Measurements from ENCODE around the gene GAS2L1.

Gene GAS2L1

DNA sequence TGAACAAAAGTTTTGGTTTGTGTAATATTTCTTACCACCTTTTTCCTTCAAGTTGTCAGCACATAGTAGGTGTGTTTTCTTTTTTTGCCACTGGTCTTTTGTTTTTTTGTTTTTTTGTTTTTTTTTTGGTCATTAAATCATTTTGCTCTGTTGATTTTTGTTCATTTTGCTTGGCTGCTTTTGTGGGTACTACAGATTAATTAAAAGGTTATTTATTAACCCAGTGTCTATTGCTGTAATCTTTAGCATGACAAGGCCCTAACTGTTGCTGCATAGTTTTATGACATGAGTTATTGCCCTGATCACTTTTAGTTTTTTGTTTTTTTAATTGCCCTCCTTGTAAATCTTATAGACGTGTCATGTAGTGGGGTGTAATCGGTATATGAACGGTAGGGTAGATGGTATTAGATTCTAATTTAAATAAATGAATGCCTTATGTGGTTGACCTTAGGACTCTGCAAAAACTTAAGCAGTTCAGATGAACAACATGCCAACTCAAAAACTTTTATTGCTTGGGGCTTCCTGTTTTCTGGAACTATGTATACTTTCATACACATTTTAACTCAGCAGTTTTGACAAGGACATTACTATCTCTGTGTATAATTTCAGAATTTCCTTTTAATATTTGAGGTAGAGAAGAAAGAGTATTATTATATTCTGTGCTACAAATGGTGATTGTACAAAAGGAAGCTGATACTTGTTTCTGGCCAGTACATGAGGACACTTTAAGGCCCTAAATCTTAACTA, 30.5 kb upstream of the GAS2L1 start:
- DNase-seq (ENCODE audit: low read depth in 2 of 2), result no peak

DNA sequence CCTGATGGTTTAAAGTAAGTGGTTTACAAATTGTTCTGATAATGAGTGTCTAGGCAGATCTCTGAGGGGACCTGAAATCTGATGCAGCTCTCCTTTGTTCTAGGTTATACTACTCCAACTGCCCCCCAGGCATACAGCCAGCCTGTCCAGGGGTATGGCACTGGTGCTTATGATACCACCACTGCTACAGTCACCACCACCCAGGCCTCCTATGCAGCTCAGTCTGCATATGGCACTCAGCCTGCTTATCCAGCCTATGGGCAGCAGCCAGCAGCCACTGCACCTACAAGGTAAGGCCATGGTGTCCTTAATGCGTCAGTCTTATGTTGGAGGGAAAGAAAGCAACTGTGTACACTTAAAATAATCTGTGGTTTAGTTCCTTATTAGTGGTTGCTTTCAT, 28.5 kb upstream of the GAS2L1 start:
- DNase-seq (ENCODE audit: low read depth in 2 of 2), result no peak

DNA sequence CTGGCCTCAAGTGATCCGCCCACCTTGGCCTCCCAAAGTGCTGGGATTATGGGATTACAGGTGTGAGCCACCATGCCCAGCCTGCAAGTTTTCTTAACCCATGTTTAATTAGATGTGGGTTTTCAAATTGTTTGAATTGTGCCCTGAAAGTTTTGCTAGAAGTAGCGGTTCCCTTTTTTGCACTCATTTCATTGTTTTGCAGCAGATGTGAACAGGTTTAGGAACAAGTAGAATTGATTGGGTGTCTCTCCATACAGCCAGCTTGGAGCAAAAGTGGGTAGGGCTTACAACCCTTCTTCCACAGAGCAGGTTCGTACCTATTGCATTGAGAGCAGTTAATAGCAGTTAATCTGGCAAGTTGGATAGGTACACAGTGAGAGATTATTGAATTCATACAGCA, 22.3 kb upstream of the GAS2L1 start:
- no peak for DNase-seq (ENCODE audit: low read depth in 2 of 2)

DNA sequence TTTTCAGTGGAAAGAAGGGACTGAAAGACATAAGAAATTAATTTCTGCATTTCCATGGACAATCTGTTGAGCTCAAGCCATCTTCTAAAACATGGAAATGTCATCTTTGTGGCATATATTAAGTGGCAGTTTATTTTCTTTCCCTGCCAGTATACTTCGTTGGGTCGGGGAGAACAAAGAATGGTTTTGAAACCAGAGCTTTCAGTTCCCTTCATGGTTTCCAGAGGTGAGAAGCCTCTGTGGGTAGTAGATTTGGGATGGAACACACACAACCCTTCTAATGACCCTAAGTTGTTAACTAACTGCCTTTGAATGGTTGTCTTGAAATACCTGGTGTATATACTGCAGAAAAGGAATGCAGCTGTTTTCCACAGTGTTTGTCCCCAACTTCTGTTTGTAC, 17.6 kb upstream of the GAS2L1 start:
- DNase-seq (ENCODE audit: low read depth in 2 of 2), result no peak

DNA sequence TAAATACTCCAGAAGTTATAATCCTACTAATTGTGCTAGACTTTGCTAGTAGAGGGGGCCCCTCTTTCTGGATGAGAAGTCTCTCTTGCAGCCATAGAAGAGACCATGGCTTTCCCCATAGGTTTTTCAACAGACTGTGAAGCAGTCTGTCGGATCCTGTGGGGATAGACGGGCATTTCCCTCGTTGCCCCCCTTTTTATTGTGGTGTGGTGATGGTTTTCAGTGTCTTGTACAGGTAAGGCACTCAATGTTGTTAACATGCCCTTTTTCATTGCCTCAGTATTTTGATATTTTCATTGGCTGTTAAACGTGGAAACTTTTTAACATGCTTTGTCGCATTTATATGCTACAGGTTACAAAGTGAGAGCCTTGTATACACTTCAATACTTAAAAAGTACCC, 16.4 kb upstream of the GAS2L1 start:
- DNase-seq (ENCODE audit: low read depth in 2 of 2), result no peak

DNA sequence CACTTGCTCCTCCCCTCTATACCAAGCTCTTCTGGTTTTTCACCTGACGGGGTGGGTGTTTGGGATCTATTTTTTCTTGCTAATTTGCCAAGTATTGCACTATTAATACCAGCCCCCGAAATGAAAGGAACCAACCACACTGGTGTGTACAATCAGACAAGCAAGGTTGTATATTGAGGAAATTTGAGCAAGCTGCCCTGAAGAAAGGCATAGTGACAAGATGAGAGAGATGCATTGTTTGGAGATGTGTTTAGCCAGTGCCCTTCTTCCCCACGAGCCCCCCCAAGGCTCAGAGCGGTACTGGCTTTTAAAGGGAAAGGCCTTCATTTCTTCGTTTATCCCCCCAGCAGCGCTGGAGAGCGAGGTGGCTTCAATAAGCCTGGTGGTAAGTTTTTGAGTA, 15.2 kb upstream of the GAS2L1 start:
- DNase-seq (ENCODE audit: low read depth in 2 of 2), result no peak

DNA sequence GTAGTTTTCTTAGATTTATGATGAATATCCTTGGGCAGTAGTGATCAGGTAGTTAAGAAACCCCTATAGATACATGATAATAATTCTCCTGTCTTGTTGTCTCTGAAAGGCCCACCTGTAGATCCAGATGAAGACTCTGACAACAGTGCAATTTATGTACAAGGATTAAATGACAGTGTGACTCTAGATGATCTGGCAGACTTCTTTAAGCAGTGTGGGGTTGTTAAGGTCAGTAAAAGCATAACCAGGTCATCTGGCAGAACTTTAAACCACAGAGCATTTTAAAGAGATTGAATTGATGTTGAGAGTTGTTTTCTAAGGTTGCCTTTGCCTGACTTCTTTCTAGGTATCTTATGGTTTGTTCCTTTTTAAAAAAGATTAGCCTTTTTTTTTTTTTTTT, 14.1 kb upstream of the GAS2L1 start:
- no peak for DNase-seq (ENCODE audit: low read depth in 2 of 2)

DNA sequence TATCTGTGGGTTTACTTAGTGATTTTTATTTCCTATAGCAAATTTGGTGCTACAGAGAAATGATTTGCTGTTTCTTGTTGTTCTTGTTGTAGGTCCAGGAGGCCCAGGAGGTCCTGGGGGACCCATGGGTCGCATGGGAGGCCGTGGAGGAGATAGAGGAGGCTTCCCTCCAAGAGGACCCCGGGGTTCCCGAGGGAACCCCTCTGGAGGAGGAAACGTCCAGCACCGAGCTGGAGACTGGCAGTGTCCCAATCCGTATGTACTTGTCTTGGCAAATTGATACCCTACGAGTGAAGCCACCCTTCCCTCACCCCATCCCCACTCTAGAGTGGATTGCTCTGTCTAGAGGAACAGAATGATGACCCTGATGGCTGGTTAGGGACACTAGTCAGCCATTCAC, 7.8 kb upstream of the GAS2L1 start:
- DNase-seq (ENCODE audit: low read depth in 2 of 2), result no peak

DNA sequence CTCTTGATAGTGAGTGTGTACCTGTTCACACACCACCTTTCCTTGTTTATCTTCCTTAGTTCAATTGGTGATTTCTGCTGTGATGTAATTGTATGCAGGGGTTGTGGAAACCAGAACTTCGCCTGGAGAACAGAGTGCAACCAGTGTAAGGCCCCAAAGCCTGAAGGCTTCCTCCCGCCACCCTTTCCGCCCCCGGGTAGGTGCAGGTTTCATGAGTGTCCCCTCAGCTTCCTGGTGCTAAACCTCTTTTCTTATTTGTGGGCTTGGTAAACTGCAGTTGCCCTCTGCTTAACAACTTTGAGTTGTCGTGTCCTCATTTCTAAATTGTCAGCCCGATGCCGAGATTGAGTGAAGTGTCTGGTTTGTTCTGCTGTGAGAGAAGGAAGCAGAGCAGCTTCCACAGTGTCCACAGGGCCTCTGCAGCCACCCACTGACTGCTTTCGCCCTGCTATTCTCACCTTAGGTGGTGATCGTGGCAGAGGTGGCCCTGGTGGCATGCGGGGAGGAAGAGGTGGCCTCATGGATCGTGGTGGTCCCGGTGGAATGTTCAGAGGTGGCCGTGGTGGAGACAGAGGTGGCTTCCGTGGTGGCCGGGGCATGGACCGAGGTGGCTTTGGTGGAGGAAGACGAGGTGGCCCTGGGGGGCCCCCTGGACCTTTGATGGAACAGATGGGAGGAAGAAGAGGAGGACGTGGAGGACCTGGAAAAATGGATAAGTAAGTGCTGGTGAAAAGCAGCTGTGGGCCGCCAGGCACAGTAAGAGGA, 7.1 kb upstream of the GAS2L1 start:
- no peak for DNase-seq (ENCODE audit: low read depth in 2 of 2)

DNA sequence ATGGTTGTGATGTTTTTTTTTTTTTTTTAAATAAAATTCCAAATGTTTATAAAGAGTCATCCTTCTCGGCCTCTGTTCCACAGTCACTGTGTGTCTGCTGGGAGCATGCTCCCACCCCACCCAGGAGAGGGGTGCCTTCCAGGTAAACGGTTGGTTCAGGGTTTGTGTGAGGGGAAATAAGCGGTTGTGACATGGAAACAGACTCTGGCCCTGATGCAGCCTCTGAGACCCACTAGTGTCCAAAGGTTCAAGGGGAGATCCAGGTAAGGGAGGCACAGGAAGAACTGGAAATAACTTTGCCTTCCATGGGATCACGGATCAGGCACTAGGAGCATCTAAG, 6.0 kb upstream of the GAS2L1 start:
- no peak for DNase-seq (ENCODE audit: low read depth in 2 of 2)

DNA sequence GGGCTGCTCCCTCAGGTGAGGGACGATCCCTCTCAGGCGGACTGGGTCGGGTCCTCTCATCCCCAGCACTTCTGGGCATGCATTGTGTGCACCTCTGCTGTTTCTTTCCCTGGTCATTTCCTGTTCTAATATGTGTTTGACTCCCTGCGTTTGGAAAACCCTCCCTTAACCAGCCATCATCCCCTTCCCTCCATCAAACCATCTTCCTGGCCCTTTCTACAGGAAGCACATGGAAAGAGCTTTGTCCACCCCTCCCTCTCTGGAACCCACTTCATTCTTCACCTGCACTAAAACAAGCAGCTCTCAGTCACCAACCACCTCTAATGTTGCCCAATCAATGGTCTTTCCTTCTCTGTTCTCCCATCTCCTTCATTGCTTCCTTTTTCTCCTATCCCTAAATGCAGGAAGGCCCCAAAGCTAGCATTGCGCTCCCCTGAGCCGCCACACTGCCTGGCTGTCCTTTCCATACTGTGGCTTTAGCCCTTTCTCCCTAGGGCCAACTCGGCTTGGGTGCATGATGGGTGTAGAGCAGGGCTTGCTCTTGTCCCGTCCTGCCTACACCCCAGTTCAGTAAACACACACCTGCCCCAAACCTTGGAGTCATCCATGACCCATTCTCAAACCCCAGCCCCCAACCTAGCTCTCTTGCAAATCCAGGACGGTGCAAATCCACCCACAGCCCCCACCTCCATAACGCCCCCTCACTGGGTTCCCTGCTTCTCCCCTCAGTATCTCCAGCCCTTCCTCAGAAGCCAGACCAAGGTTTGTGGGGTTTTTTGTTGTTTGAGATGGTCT, 5.4 kb upstream of the GAS2L1 start:
- DNase-seq (ENCODE audit: low read depth in 2 of 2), result no peak

DNA sequence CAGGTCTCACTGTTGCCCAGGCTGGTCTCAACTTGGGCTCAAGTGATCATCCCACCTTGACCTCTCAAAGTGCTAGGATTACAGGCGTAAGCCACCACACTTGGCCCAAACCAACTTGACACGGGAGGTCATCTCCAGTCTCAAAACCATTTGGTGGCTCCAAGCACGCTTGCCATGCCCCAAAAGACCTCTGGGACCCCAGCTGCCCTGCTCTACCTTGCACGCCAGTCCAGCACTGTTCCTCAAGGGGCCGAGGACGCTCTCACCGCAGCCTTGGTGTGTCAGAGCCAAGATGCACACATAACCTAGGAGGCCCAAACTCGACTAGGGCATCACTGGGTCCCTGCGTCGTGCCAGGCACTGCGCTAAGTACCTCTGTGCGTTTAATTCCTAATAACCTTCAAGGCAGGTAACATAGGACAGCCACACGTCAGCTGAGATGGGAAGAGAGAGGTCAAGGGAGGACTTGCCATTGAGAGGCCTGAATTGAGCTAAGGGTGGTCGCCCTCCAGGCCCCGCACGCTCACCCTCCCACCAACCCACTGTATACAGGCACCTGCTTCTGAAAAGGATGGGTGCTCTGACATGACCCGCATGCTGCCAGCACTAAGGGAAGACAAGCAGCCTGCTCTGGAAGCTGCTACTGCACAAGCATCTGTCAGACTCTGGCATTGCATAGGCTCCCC, 4.6 kb upstream of the GAS2L1 start:
- DNase-seq (ENCODE audit: low read depth in 2 of 2), result no peak

DNA sequence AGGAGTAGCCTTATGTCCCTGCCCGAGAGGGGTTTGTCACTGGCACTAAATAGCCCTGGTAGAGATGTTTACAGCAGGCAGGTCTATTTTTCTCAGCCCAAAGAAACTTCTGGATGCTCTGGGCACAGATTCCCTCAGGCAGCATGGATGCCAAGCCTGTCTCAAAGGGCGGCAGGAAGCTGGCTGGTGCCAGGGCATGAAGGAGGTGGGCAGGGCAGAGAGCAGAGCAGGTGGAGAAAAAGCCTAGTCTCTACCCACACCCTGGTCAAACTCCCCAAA, 4.1 kb upstream of the GAS2L1 start:
- DNase-seq (ENCODE audit: low read depth in 2 of 2), result no peak

DNA sequence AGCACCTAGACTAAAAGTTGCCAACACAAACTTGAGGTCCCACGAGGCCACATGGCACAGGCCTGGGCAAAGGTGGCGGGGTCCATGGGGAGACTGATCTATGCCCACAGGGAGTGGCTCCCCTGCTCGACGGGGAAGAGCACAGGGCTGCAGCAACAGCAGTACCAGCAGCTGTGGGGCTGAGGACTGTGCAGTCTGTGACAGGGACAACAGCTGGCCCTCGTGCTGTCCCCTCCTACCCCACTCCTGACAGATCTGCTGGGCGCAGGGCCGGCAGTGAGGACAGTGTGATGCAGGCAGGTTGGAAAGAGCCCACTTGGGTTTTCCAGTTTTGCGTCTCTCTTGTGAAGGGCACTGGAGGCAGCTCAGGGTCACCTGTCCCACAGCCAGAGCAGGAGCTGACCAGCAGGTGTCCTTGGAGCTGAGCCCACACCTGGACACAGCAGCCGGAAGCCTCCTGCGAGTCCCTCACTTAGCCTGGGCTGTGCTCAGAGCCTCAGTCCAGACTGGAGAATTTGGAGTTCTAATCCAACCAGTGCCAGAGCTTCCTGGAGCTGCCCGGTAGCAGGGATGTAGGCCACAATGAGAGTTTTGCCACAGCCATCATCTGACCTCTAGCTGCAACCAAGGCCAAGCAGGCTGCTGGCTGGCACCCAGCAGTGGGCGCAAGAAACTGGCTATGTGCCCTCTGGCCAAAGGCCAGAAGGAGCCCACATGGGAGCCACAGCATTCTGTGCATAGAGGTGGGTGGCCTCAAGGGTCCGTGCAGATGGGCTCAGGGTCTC, 3.6 kb upstream of the GAS2L1 start:
- no peak for DNase-seq (ENCODE audit: low read depth in 2 of 2)

DNA sequence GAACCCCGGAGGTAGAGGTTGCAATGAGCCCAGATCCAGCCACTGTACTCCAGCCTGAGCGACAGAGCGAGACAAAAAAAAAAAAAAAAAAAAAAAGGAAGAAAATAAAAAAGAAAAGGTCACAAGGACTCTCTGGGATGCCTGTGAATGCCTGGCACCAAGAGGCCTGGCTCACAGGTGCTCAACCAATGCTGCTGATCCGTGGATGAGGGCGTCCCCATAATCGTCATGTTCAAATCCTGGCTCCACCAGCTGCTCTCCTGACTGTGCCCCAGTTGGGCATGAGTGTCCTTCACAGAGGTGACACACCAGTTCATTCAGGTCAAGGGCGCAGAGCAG, 645 bp upstream of the GAS2L1 start:
- DNase-seq (ENCODE audit: low read depth in 2 of 2), result no peak

DNA sequence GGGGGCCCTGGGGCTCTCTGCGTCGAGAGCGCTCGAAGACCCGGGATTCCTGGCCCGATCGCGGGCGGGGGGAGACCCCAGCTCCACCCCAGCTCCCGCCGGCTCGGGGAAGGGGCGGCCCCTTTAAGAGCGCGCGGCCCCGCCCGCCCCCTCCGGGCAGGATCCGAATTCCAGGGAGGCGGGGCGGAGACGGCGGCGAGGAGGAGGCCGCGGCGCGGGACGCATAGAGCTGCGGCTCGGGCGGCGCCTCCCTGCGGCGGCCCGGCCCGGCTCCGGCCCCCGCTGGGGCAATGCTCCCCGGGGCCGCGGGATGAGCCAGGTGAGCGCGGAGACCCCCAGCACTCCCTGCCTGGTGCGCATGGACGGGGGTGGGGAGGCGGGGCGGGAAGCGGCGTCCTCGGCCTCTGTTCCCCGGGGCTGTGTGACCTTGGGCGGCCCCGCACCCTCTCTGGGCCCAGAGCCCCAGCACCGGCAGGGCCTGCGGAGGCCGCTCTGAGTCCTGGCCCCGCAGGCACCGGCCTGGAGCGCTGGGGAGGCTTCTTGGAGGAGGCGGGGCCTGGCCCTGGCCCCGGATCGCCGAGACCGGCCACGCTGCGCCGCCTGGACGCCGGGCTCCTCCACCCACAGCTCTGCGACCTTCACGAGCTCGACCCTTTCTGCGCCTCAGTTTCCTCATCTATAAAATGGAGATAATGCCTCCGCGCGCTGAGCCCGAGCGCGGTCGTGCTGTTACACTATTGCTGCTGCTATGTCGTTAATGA, 565 bp downstream of the GAS2L1 start:
- no peak for DNase-seq (ENCODE audit: low read depth in 2 of 2)

DNA sequence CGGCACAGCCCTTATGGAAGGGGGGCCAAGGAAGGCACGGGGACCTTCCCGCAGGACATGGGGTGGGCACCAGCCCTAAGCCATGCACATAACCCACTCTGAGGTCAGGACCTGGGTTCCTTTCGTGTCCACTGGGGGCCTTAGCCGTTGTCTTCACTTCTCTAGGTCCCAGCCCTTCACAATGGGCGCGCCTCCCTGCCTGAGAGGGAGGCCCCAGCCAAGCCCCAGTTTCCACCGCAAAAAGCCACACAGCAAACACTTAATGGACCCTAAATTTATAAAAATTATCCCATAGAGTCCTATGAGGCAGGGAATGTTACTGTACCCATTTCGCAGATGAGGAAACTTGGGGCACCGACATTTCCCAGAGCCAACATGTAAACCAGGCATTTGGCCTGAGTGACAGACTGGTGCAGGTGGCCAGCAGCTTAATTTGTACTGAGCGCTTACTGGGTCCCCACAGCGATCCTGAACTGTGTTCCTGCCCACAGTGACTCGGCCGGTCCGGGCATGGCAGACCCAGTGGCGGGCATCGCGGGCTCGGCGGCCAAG, 1.2 kb downstream of the GAS2L1 start:
- no peak for DNase-seq (ENCODE audit: low read depth in 2 of 2)

DNA sequence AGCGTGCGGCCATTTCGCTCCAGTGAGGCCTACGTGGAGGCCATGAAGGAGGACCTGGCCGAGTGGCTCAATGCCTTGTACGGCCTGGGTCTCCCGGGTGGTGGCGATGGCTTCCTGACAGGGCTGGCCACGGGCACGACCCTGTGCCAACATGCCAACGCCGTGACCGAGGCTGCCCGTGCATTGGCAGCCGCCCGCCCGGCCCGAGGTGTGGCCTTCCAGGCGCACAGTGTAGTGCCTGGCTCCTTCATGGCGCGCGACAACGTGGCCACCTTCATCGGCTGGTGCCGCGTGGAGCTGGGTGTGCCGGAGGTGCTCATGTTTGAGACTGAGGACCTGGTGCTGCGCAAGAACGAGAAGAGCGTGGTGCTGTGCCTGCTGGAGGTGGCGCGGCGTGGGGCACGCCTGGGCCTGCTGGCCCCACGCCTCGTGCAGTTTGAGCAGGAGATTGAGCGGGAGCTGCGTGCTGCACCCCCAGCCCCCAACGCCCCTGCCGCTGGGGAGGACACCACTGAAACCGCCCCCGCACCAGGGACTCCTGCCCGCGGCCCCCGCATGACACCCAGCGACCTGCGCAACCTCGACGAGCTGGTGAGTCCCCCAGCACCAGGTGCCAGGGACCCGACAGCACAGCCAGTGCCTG, 1.8 kb downstream of the GAS2L1 start:
- no peak for DNase-seq (ENCODE audit: low read depth in 2 of 2)

DNA sequence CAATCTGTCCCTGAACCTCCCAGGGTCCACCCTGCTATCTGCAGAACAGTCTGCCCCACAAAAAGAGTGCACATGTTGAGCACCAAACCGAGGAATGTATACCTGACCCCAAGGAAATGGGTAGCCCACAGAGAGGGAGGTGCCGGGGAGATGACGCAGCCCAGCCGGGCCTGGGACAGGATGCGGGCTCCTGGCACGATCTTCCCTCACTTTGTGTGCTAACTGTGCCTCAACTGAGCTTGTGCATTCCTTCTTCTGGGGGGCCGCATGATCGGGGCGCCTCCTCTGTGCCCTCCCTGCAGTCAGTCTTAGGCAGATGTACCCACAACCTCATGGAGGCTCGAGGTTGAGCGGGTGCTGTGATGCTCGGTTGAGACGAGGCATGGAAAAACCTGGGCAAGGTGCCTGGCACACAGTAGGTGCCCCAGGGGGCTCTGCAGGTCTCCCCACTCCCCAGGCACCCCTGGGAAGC, 2.4 kb downstream of the GAS2L1 start:
- DNase-seq (ENCODE audit: low read depth in 2 of 2), result no peak
